ENCODE results near the gene TBC1D8.
"Not testable (repeated sequence)": the region's sequence is repeated elsewhere in the genome, so short reads cannot be mapped to it uniquely, and the experiment has no call there.

The TBC1D8 gene

DNA sequence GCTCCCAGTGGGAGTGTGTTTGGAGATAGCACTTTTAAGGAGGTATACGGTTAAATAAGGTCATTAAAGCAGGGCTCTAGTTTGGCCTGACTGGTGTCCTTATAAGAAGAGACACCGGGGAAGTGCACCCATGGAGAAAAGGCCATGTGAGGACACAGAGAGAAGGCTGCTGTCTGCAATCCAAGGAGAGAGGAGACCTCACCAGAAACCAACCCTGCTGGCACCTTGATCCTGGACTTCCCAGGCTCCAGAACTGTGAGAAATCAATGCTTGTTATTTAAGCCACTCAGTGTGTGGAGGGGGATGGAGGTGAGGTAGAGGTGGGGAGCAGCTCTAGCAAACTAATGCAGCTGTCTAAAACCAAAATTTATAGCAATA lies 87.1 kb downstream of the TBC1D8 start:
- no peak for DNase-seq (ENCODE audit: low spot score)

DNA sequence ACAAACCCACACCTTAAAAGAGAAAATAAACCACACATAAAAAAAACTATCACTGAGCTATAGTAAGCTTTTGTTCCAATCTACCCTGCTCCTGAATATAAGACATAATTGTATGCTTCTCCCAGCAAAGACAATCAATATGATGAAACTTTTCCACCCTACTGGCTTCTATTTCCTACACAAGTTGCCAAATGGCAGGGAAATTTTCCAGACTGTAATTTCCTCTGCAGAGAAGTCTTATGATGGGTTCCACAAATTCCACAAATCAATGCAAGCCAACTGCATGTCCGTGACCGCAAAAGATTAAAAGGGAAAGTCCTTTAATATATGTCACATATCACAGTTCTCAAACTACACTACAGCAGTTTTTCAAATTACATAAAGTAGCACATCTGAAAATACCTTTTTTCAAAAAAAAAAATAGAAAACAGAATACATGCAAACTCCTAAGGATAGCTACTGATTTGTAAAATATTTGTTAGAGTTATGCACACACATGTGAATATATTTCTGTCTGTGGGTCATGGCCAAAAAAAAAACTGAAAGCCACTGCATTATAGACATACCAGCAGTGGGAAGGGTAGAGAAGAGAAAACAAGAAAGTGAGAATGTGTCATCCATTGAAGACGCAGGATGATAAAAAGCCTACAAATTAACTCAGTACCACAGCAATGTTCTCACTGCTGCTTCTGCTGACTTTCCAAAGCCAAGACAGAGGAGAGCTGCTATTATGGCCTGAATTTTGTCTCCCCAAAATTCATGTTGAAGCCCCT lies 87.6 kb downstream of the TBC1D8 start:
- no peak for DNase-seq (ENCODE audit: low spot score)

DNA sequence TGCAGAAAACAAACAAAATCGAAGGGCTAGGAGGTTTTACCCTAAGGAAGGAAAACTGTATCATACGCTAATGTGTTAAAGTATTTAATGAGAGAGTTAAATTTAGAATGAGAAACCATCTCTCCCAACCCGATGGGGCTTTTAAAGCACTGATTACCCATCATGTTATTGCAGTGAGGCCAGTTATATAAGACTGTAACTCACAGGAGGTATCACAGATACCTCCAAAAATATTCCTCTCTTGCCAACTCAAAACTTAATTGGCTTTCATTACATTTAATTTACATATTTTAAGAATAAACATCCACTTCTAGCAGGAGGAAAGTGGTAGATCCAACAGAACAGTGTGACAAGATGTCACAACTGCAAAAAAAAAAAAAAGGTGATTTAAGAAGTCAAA lies 92.8 kb downstream of the TBC1D8 start:
- DNase-seq (ENCODE audit: low spot score) = peak; percentile 35

DNA sequence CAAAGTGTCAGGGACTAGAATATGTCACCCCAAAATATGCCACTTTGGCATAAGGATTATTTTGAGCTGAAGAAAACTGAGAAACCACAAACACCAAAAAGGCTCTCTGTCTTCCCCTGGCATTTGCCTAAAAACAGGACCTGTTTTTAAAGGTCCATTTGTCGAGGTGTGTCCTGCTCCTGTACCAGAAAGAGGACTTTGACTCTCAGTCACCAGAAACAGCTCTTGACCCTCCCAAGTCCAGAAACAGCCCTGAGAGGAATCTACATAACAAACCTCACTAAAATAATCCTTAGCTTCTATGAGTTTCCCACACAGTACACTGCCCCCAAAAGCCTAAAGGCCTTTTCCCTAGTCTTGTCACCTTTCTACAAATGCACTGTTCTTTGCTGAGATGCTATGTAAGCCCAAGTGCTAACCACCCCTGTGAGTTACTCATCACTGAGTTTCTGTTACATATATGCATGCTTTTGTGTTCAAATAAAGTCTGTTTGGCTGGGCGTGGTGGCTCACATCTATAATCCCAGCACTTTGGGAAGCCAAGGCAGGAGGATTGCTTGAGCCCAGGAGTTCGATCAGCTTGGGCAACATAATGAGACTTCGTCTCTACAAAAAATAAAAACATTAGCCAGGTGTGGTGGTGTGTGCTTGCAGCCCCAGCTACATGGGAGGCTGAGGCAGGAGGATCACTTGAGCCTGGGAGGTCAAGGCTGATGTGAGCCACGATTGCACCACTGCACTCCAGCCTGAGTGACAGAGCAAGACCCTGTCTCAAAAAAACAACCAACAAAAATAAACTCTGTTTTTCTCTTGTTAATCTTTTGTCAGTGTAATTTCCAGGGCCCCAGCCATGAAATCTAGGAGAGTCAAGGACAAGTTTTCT lies 93.9 kb downstream of the TBC1D8 start:
- no peak for DNase-seq (ENCODE audit: low spot score)

DNA sequence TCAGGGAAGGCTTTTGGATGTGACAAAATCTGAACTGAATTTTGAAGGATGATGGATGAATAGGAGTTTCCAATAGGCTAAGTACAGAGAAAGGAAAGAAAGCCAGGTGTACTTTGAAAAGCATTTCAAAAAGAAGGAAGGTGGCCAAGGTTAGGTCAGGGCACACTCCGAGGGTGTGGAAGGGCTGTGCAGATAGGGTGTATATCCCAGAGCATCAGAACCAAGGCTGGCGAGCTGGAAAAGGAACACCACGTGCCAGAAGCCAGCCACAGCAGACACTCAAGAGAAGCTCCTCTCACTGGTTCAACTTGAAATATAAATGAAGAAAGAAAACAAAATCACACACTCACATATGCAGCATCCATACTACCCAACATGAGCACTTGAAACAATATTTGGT lies 98.1 kb downstream of the TBC1D8 start:
- DNase-seq (ENCODE audit: low spot score) = no peak

DNA sequence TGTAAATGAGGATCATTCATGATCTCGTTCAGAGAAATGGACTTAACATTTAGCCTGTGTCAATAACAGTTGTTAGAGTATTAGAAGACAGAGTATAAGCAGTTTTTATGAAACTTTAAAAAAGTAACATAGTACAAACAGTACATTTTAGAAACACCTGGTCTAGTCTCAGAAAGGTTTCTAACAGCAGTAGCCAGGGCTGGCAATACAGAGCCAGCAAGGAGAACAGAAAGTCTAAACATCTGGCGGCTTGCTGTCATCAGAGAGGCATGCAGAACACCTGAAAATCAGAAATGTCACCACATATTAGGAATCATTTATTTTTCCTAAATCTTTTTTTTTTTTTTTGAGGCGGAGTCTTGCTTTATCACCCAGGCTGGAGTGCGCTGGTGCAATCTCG lies 99.0 kb downstream of the TBC1D8 start:
- no peak for DNase-seq (ENCODE audit: low spot score)

DNA sequence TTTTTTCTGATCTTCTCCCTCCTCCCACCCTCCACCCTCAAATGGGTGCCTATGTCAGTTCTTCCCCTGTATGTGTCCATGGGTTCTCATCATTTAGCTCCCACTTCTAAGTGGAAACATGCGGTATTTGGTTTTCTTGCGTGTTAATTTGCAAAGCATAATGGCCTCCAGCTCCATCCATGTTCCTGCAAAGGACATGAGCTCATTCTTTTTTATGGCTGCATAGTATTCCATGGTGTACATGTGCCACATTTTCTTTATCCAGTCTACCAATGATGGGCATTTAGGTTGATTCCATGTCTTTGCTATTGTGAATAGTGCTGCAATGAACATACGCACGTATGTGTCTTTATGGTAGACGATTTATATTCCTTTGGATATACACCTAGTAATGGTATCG lies 100.3 kb downstream of the TBC1D8 start:
- DNase-seq (ENCODE audit: low spot score) = not testable (repeated sequence)

DNA sequence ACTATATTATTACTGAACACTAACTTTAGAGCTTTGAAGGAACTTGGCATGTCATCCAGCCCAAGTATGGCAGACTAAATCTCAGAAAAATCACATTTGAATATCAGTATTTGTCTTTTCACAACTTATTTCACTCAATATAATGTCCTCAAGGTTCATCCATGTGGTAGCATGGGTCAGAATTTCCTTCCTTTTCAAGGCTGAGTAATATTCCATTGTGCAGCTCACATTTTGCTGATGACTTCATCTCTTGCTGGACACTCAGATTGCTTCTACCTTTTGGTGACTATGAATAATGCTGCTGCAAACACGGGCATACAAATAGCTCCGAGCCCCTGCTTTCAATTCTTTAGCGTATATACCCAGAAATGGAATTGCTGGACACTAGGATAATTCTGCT lies 102.4 kb downstream of the TBC1D8 start:
- DNase-seq (ENCODE audit: low spot score) = no peak

DNA sequence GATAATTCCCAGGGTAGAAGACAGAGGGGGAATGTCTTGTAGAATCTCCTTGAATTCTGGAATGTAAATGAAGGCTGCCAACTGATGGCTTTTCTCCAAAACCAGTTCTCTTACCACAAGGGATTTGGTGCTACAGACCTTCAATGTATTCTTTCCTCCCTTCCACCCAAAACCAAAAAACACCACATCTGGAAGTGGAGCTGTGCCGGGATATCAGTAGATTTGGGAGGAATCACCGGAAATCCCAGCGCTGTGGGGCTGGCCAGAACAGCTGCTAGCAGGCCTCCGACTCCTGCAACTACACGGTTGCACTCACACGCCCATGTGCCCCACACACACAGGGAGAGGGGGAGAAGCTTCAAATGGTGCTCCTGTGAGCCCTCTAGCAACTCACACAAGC lies 103.4 kb downstream of the TBC1D8 start:
- DNase-seq (ENCODE audit: low spot score) = no peak

DNA sequence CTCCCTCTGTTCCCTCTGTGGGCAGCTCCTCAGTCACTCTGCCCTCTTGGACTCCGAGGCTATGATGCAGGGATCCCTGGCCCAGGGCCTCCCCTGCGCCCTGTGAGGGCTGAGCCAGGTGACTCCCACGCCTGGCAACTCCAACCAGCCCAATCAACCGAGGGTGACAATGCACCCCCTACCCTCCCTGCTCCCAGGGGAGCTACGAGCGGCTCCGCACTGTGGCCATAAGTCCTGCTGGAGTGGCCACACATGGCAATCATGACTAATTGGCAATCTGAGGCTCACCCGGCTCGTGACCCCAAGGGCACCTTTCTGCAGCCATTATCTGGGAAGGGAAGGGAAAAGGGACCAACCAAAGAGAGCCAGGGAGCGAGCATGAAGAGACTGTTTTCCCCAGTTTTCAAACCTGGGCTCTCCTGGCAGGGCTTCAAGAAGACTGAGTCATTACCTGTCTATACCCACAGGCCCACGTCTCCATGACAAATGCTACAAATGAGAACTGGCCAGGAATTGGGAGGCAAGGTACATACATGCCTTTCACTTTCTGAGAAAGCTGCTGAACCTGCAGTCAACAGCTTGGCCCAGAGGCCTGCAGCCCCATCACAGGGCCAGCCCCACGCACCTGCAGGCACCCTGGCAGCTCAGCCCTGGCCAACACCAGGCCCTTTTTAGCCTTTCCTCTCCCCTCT lies 104.0 kb downstream of the TBC1D8 start:
- no peak for DNase-seq (ENCODE audit: low spot score)

DNA sequence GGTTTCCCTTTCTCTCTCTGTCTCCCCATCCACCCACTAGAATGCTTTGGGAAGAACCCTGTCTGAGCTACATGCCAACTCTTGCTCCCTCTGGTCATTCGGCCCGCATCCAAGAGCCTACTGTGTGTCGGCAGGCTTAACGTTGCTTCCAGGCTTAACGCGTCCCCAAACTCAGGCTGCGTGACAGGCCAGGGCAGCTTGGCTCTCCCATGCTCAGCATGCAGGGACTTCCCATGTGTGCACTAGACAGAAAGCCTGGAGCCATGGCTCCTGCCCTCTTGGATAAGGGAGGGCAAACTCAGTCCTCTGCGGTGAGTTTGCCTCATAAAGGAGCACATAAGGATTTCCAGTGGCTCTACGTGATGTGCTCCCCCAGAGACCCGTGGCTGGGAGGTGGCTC lies 105.9 kb downstream of the TBC1D8 start:
- no peak for DNase-seq (ENCODE audit: low spot score)

DNA sequence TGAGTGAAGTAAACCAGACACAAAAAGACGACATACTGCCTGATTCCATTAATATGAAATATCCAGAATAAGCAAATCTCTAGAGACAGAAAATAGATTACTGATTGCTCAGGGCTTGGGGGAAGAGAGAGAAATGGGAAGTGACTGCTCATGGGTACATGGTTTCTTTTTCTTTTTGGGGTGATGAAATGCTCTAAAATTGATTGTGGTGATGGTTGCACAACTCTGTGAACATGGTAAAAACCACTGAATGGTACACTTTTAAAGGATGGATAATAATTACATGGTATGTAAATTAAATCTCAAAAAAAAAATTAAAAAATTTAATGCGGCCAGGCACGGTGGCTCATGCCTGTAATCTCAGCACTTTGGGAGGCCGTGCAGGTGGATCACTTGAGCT lies 109.8 kb downstream of the TBC1D8 start:
- no peak for DNase-seq (ENCODE audit: low spot score)

DNA sequence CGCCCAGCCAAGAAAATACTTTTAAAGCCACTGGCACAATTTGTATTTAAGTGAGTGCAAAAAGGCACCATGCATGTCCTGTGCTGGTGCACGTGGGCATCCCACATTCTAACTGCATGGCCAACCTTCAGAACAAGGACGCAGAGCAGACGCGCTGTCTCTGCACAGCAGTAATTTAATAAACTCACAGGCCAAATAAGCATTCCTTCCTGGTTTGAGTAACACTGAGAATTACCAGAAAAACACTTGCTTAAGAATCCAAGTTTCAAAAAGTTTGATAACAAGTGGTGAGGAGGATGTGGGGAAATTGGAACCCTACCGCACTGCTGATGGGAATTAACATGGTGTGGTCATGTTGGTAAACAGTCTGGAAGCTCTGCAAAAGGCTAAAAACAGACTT lies 110.4 kb downstream of the TBC1D8 start:
- no peak for DNase-seq (ENCODE audit: low spot score)

DNA sequence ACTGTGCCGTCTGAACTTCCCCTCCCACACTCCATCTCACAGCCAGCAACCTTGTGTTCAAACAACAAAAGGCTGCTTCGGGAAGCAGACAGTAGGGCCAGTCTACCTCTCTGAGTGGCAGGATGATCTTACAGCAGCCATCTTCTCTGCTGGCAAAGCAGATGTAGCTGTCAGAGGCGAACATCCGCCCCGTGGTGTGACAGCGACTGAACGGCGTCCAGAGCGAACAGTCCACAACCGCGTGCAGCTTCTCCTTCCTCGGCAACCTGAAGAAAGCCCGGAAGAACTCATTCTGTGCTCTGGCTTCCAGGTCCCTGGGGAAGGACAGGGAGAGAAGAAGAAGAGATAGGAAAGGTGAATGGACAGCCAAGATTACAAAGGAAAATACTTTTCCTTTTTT lies 111.1 kb downstream of the TBC1D8 start:
- no peak for DNase-seq (ENCODE audit: low spot score)

DNA sequence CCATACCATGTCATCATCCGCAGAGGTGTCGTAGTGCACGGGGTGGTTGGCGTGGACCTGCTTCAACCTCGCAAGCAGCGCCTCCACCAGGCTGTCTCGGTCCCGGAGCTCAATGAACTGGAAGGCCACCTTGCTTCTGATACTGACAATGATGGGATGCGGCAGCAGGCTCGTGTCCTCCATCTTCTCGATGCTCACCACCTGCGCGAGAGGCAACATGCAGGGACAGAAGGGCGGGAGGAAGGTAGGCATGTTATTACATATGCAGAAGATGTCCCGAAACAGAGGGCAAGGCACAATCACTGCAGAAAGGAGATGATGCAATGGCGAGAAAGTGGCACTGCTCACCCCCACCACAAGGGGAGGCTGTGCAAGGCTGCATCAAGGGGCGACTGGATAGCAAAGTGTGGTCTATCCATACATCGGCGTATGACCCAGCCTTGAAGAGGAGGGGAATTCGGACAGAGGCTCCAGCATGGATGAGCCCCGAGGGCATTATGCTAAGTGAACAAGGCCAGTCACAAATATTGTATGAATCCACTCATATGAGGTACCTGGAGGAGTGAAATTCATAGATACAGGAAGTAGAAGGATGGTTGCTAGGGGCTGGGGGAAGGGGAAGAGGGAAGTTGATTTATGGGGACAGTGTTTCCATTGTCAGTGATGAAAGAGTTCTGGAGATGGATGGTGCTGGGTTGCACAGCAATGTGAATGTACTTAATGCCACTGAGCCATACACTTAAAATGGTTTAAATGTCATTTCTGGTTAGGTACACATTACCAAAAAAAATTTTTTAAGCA lies 112.5 kb downstream of the TBC1D8 start:
- DNase-seq (ENCODE audit: low spot score) = no peak

DNA sequence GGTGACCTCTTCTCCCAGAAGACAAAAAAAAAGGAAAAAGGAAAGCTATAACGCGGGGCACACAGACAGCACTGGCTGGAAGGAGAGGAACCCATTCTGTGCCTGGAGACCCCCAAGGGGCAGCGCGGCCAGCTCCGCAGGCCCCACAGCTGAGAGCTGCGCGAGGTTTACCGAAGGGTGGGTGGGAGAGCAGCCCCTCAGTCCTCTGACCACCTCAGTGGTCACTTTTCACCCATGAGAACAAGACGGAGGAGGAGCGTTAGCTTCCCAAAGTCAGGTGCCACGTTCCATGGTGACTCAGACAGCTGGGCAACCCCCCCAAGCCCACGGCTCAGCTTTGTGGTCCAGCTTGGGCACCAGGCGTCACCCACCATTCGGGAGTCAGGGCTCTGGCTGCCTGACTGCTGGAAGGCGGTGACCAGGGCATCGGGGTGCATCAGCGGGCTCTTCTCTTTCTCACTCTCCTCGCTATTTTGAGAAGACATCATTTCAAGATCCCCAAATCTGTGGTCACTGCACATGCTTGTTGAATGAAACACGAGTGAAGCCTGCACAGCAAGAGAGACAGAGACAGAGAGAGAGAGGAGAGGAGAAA lies 113.9 kb downstream of the TBC1D8 start:
- no peak for DNase-seq (ENCODE audit: low spot score)

DNA sequence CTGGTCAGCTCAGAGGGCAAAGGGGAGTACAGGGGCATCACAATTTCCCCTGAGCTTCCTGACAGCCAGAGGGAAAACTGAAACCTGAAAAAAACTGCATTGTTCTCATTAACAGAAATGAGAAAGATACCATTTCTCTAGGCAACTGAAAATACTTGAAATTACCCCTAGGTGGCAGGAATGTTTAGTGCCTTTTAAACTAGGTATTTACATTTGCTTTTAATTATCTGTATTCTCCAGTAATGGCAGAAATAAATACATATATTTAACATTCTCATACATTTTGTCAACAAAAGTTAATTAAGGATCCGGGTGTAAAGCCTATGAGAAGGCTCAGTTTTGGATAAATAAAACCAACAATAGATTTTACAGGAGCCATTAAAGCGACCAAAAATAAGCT lies 114.6 kb downstream of the TBC1D8 start:
- DNase-seq (ENCODE audit: low spot score) = no peak

DNA sequence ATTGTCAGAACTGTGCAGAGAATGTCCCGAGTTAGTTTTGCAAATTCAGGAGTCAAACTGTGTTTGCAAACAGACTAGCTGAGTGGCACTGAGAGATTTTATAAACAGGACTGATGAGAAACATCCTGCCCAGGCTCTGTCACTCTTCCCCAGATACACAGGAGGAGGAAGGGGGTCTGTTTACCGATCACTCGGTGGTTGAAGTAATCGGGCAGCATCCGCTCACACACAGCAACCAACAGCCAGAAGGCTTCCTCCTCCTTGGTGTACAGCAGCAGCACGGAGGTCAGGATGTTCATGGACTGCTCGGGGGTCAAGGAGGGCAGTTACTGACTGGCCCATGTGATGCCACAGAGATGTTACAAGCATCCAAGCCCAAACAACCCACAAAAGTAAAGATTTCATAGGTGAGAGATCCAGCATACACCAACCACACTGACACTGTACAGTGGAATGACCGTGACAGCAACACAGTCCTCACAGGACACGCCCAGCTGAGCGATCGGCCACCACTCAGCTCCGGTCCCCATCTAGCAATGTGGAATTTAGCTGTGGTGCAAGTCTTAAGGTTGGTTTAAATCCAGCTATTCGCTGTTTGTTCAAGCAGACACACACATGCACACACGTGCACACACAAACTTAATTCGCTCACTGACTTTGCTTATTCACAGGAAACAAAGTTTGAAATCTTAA lies 119.0 kb downstream of the TBC1D8 start:
- no peak for DNase-seq (ENCODE audit: low spot score)

DNA sequence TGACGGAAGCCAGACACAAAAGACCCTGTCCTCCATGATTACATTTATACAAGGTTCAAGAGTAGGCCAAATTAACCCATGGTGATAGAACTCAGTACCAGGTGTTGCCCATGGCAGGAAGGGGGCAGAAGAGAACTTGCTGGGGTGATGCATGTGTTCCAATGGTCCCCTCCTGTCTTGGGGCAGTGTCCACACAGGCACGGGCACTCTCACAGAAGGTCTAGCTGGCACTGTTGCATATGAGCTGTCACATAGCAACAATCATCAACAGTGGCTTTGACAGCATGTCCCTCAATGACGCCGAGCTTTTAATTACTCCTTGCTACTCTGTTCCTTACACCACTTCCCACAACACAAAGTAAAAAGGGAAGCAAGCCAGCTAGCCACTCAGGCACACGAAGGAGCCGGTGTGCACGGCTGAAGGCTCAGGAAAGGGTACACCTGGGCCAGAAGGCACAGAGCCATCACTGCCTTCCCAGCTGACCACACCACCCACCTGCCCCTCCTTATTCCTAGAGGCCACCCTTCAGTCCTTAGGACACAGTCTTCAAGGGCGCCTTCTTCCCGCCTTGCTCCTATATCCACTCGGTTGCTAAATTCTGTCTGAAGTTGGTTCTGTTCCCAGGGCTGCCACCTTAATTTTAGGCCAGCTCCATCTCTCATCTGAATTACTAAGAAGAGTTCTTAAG lies 120.2 kb downstream of the TBC1D8 start:
- DNase-seq (ENCODE audit: low spot score) = no peak

DNA sequence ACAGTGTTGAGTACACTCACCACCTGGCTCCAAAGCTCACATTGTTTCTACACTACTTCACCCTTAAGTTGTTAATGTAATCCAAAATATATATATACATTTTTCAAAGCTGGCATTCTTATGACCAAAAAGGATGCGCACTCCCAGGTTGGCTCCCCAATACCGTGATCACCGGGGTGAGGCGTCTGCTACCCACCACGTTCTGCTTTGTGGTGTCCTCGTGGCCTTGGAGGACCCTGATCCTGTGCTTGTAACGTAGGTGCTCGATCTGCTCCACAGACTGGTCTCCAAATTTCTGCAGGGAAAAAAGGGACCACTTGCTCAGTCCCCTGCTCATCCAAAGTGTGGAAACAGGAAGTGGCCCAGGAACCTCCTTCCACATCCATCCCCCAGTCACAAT lies 123.3 kb downstream of the TBC1D8 start:
- no peak for DNase-seq (ENCODE audit: low spot score)
